ENCODE measurements around the gene ATP13A1. TPM values are rescaled to one million over a fixed set of nuclear protein-coding genes. Genes with fewer than 3 reads are reported as not detected.

The ATP13A1 gene
- polyA plus RNA-seq, 3 donors = 16.9 to 106 (median 21.9) TPM

- intact Hi-C loops (cut with micrococcal nuclease) = no loop called here
- Histone ChIP-seq H3K27ac (ENCODE audit: low read depth in 1 of 2, low read length in 2 of 2) (no peak overlapping the region), H3K4me1 (ENCODE audit: control insufficient read depth in 1 of 2, insufficient read depth in 2 of 2, low read length in 2 of 2) (no peaks in the 10 kb centered on the region), H3K9ac (ENCODE audit: insufficient read depth, low read length, poor library complexity, severe bottlenecking) (no peak overlapping the region), H3K27me3 (ENCODE audit: control insufficient read depth in 2 of 2, insufficient read depth in 2 of 2, low read length in 2 of 2) (no peaks in the 10 kb centered on the region), H2AFZ (ENCODE audit: insufficient read depth, low read depth, low read length, poor library complexity, severe bottlenecking) (no peak overlapping the region), H3K9me3 (replicated peaks in 1 of 2; ENCODE audit: control insufficient read depth in 1 of 2, insufficient read depth in 1 of 2, low read length in 2 of 2) (no peaks in the 10 kb centered on the region), H4K20me1 (ENCODE audit: insufficient read depth, low read length) (peaks cover 15% of the 10 kb centered on the region), H3K4me3 (replicated peaks in 1 of 3; ENCODE audit: low read depth in 2 of 3, low read length in 3 of 3) (no peak overlapping the region), H3K79me2 (ENCODE audit: insufficient read depth, low read length) (peaks cover 12% of the 10 kb centered on the region), H3K4me2 (replicated peaks; ENCODE audit: extremely low read depth, low read length, poor library complexity, severe bottlenecking) (no peak overlapping the region), H3K36me3 (replicated peaks in 1 of 2; ENCODE audit: control insufficient read depth in 1 of 2, insufficient read depth in 2 of 2, low read length in 2 of 2) (peaks cover 98 to 99% of the 10 kb centered on the region in 2 donors)
- TF ChIP-seq CTCF (IDR thresholded peaks at IDR 0.05) = no peak
- DNase-seq = peak in 1 of 3 donors; percentile 3
- Mint-ChIP-seq H3K27me3 (ENCODE audit: low read depth in 3 of 3) (peaks cover 0 to 7% (median 0%) of the 10 kb centered on the region in 3 donors), H3K9me3 (no peaks in the 10 kb centered on the region), H3K36me3 (peaks cover 87 to 98% of the 10 kb centered on the region in 2 donors), H3K4me1 (no peaks in the 10 kb centered on the region), H3K4me3 (no peak overlapping the region), H3K27ac (no peak overlapping the region)
- 99% methylated on average over 15 of the region's 15 CpGs for WGBS (ENCODE audit: insufficient coverage)
Measured at GRCh38 chr19:19654441-19654840, 9.0 kb downstream of the ATP13A1 start.

- Histone ChIP-seq H3K27ac (ENCODE audit: low read depth in 1 of 2, low read length in 2 of 2) (no peak overlapping the region), H3K9me3 (replicated peaks in 1 of 2; ENCODE audit: control insufficient read depth in 1 of 2, insufficient read depth in 1 of 2, low read length in 2 of 2) (no peaks in the 10 kb centered on the region), H4K20me1 (ENCODE audit: insufficient read depth, low read length) (peaks cover 15% of the 10 kb centered on the region), H3K9ac (ENCODE audit: insufficient read depth, low read length, poor library complexity, severe bottlenecking) (no peak overlapping the region), H3K79me2 (ENCODE audit: insufficient read depth, low read length) (peaks cover 8% of the 10 kb centered on the region), H3K4me3 (replicated peaks in 1 of 3; ENCODE audit: low read depth in 2 of 3, low read length in 3 of 3) (no peak overlapping the region), H3K4me2 (replicated peaks; ENCODE audit: extremely low read depth, low read length, poor library complexity, severe bottlenecking) (no peak overlapping the region), H2AFZ (ENCODE audit: insufficient read depth, low read depth, low read length, poor library complexity, severe bottlenecking) (no peak overlapping the region), H3K4me1 (ENCODE audit: control insufficient read depth in 1 of 2, insufficient read depth in 2 of 2, low read length in 2 of 2) (no peaks in the 10 kb centered on the region), H3K27me3 (ENCODE audit: control insufficient read depth in 2 of 2, insufficient read depth in 2 of 2, low read length in 2 of 2) (no peaks in the 10 kb centered on the region), H3K36me3 (replicated peaks in 1 of 2; ENCODE audit: control insufficient read depth in 1 of 2, insufficient read depth in 2 of 2, low read length in 2 of 2) (peaks cover 95 to 99% of the 10 kb centered on the region in 2 donors)
- H3K9me3 Mint-ChIP-seq = no peaks in the 10 kb centered on the region
- H3K4me1 Mint-ChIP-seq = no peaks in the 10 kb centered on the region
- WGBS (ENCODE audit: insufficient coverage) = 95% methylated on average over 19 of the region's 23 CpGs
- intact Hi-C loops (cut with micrococcal nuclease) = no loop called here
- peaks cover 87 to 100% of the 10 kb centered on the region in 2 donors for H3K36me3 Mint-ChIP-seq
- DNase-seq = no peak
- H3K27me3 Mint-ChIP-seq (ENCODE audit: low read depth in 3 of 3) = peaks cover 0 to 7% (median 2%) of the 10 kb centered on the region in 3 donors
- no peak for TF ChIP-seq CTCF (IDR thresholded peaks at IDR 0.05)
- no peak overlapping the region for H3K4me3 Mint-ChIP-seq
- no peak overlapping the region for H3K27ac Mint-ChIP-seq
Measured at GRCh38 chr19:19653597-19654147, 9.8 kb downstream of the ATP13A1 start.

Measured in CD14-positive monocyte (primary cell).